ENCODE measurements around the gene HPSE. TPM values are rescaled to one million over a fixed set of nuclear protein-coding genes. Genes with fewer than 3 reads are reported as not detected.

The HPSE gene
- total and polyA plus RNA-seq, 2 of the 13 experiments (the other 11 are each of a cell fraction or from before 2014, with no cell fraction given): not detected

DNA sequence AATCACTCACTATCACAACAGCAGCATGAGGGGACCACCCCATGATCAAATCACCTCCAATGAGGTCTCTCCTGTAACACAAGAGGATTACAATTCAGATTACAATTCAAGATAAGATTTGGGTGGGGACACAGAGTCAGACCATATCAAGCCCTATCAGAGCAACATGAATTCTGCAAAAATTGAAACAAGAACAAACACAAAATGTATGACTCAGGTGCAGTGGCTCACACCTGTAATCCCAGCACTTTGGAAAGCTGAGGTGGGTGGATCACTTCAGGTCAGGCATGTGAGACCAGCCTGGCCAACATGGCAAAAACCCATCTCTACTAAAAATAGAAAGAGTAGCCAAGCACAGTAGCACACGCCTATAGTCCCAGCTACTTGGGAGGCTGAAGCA lies 13.4 kb upstream of the HPSE start:
- DNase-seq (ENCODE audit: low spot score) (no peak), ATAC-seq (no peak), FAIRE-seq (no peak)
- Histone ChIP-seq H2AFZ (ENCODE audit: low read length) (no peak overlapping the region), H4K20me1 (ENCODE audit: insufficient read depth, low read length) (no peaks in the 10 kb centered on the region), H3K27ac (ENCODE audit: extremely low read length, insufficient read depth, low read length) (no peak overlapping the region), H3K9ac (ENCODE audit: insufficient read depth, low read depth, low read length) (no peak overlapping the region), H3K36me3 (replicated peaks in 1 of 2; ENCODE audit: control insufficient read depth in 1 of 2, insufficient read depth in 2 of 2, low read length in 2 of 2) (no peaks in the 10 kb centered on the region), H3K4me2 (ENCODE audit: low read depth, low read length) (no peak overlapping the region), H3K9me3 (ENCODE audit: low read length) (peaks cover 12% of the 10 kb centered on the region), H3K4me1 (ENCODE audit: insufficient read depth, low read length) (no peaks in the 10 kb centered on the region), H3K4me3 (replicated peaks in 1 of 3; ENCODE audit: insufficient read depth in 1 of 3, low read depth in 2 of 3, low read length in 3 of 3) (no peak overlapping the region), H3K27me3 (ENCODE audit: control insufficient read depth in 1 of 2, insufficient read depth in 2 of 2, low read length in 2 of 2) (no peaks in the 10 kb centered on the region; a peak in 1 of 5 replicates), H3K79me2 (ENCODE audit: insufficient read depth, low read length) (no peaks in the 10 kb centered on the region)
- POLR2A ChIA-PET: no interaction called here
- CTCF ChIA-PET (ENCODE audit: low intra/inter-chr PET ratio, low total read pairs): no interaction called here
- TF ChIP-seq GATA4 (IDR thresholded peaks at IDR 0.05; ENCODE audit: borderline replicate concordance, low read depth): no peak
- no peak for TF ChIP-seq ZNF572 (CRISPR knock-in tag; IDR thresholded peaks at IDR 0.05)
- no peak for TF ChIP-seq KLF6 (CRISPR knock-in tag; IDR thresholded peaks at IDR 0.05)
- TF ChIP-seq, protein P1, sequence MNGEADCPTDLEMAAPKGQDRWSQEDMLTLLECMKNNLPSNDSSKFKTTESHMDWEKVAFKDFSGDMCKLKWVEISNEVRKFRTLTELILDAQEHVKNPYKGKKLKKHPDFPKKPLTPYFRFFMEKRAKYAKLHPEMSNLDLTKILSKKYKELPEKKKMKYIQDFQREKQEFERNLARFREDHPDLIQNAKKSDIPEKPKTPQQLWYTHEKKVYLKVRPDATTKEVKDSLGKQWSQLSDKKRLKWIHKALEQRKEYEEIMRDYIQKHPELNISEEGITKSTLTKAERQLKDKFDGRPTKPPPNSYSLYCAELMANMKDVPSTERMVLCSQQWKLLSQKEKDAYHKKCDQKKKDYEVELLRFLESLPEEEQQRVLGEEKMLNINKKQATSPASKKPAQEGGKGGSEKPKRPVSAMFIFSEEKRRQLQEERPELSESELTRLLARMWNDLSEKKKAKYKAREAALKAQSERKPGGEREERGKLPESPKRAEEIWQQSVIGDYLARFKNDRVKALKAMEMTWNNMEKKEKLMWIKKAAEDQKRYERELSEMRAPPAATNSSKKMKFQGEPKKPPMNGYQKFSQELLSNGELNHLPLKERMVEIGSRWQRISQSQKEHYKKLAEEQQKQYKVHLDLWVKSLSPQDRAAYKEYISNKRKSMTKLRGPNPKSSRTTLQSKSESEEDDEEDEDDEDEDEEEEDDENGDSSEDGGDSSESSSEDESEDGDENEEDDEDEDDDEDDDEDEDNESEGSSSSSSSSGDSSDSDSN (CRISPR knock-in tag; IDR thresholded peaks at IDR 0.05): no peak
- TF ChIP-seq, protein P2, sequence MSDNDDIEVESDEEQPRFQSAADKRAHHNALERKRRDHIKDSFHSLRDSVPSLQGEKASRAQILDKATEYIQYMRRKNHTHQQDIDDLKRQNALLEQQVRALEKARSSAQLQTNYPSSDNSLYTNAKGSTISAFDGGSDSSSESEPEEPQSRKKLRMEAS (IDR thresholded peaks at IDR 0.05): no peak
- TF ChIP-seq ZFP37 (CRISPR knock-in tag; IDR thresholded peaks at IDR 0.05; ENCODE audit: borderline replicate concordance): no peak
- no peak for TF ChIP-seq GATAD2A (CRISPR knock-in tag; IDR thresholded peaks at IDR 0.05)
- no peak for TF ChIP-seq MTF1 (CRISPR knock-in tag; IDR thresholded peaks at IDR 0.05)
- no peak for TF ChIP-seq MIER2 (CRISPR knock-in tag; IDR thresholded peaks at IDR 0.05)
- TF ChIP-seq, protein P3, sequence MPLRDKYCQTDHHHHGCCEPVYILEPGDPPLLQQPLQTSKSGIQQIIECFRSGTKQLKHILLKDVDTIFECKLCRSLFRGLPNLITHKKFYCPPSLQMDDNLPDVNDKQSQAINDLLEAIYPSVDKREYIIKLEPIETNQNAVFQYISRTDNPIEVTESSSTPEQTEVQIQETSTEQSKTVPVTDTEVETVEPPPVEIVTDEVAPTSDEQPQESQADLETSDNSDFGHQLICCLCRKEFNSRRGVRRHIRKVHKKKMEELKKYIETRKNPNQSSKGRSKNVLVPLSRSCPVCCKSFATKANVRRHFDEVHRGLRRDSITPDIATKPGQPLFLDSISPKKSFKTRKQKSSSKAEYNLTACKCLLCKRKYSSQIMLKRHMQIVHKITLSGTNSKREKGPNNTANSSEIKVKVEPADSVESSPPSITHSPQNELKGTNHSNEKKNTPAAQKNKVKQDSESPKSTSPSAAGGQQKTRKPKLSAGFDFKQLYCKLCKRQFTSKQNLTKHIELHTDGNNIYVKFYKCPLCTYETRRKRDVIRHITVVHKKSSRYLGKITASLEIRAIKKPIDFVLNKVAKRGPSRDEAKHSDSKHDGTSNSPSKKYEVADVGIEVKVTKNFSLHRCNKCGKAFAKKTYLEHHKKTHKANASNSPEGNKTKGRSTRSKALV (CRISPR knock-in tag; IDR thresholded peaks at IDR 0.05): no peak
- TF ChIP-seq, protein P4, sequence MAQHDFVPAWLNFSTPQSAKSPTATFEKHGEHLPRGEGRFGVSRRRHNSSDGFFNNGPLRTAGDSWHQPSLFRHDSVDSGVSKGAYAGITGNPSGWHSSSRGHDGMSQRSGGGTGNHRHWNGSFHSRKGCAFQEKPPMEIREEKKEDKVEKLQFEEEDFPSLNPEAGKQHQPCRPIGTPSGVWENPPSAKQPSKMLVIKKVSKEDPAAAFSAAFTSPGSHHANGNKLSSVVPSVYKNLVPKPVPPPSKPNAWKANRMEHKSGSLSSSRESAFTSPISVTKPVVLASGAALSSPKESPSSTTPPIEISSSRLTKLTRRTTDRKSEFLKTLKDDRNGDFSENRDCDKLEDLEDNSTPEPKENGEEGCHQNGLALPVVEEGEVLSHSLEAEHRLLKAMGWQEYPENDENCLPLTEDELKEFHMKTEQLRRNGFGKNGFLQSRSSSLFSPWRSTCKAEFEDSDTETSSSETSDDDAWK (CRISPR knock-in tag; IDR thresholded peaks at IDR 0.05): no peak
- 31% methylated on average over 1 of the region's 1 CpG for WGBS (ENCODE audit: low lambda C conversion rate)
- no TSS peak for BruUV-seq (replicated peaks)
- intact Hi-C loops (cut with micrococcal nuclease; ENCODE audit: unreplicated experiment): no loop called here
- in situ Hi-C loops (cut with HindIII; ENCODE audit: extremely low pct_ligation_motif_present, low pct_unique_long_range_greater_than_20kb): no loop called here

All from HepG2 (cell line).